IPS-18a (cell line): Measurements from ENCODE around the gene PFN3.
"Not testable (repeated sequence)": the region's sequence is repeated elsewhere in the genome, so short reads cannot be mapped to it uniquely, and the experiment has no call there.

Experiments
- H3K27ac ChIP-seq: one replicate; pipeline ENCODE4 v1.5.1; 2013; ENCODE audit warnings: low read length
- H3K27me3 ChIP-seq: one replicate; pipeline ENCODE4 v1.6.1; 2013; ENCODE audit warnings: mild to moderate bottlenecking, low read length; ENCODE audit not compliant: control insufficient read depth, insufficient read depth
- H3K36me3 ChIP-seq: one replicate; pipeline ENCODE4 v1.6.1; 2013; ENCODE audit warnings: low read depth, low read length; ENCODE audit not compliant: control insufficient read depth
- H3K4me1 ChIP-seq: one replicate; pipeline ENCODE4 v1.6.1; 2013; ENCODE audit warnings: low read depth, low read length; ENCODE audit not compliant: control insufficient read depth
- H3K4me3 ChIP-seq: one replicate; pipeline ENCODE4 v1.5.1; 2013; ENCODE audit warnings: low read length
- H3K9ac ChIP-seq: one replicate; pipeline ENCODE4 v1.6.1; 2013; ENCODE audit warnings: mild to moderate bottlenecking, low read length, moderate library complexity
- H3K9me3 ChIP-seq: one replicate; pipeline ENCODE4 v1.6.1; 2013; ENCODE audit warnings: low read depth, low read length; ENCODE audit not compliant: control insufficient read depth

Gene PFN3

GRCh38 chr5:177384134-177384533 is 16.3 kb downstream of the PFN3 start, which contains the start of gene SLC34A1:
Gene SLC34A1 (plus strand): TSS chr5:177384434. CDS start chr5:177385742, 1,308 bp downstream.
- Histone ChIP-seq H3K9me3 (no peaks in the 10 kb centered on the region), H3K36me3 (no peaks in the 10 kb centered on the region), H3K4me3 (no peak within 1 kb of the TSS), H3K27me3 (peaks cover 5% of the 10 kb centered on the region), H3K4me1 (no peaks in the 10 kb centered on the region), H3K27ac (no peak within 1 kb of the TSS), H3K9ac (no peak within 1 kb of the TSS)

- no peak overlapping the region for H3K9ac ChIP-seq
Measured at GRCh38 chr5:177383181-177383580, 17.3 kb downstream of the PFN3 start.

DNA sequence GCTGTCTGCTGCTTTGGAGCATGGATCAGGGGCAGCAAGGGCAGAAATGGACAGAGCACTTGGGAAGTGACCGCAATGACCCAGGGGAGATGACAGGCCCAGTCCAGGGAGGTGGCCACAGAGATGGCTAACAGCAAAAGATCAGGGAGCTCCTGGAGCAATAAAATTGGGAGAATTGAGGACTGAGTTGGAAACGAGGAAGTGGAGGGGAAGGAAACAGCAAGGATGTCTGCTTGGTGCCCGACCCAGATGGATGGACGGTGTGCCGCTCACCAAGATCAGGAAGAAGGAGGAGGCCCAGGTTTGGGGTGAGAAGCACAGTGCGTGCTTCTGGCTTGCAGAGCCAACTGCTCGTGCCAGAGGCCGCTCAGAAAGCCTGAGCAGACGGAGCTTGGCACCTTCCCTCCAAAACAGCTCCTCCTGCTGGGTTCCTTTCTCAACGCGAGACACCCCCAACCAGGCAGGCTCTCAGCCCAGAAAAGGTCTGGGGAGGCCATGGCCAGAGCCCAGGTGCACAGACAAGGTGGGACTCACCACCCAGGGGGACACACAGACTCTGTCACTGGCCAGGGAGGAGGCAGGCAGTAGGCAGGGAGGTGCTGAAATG is 17.9 kb downstream of the PFN3 start:
- Histone ChIP-seq H3K36me3 (no peaks in the 10 kb centered on the region), H3K9ac (no peak overlapping the region), H3K4me3 (no peak overlapping the region), H3K9me3 (no peaks in the 10 kb centered on the region), H3K4me1 (peaks cover 3% of the 10 kb centered on the region), H3K27ac (no peak overlapping the region), H3K27me3 (no peaks in the 10 kb centered on the region)

More at GRCh38 chr5:177383181-177383580, 17.3 kb downstream of the PFN3 start:
- H3K4me3 ChIP-seq, result no peak overlapping the region
- H3K27ac ChIP-seq, result no peak overlapping the region
- no peaks in the 10 kb centered on the region for H3K4me1 ChIP-seq
- H3K36me3 ChIP-seq, result no peaks in the 10 kb centered on the region
- no peaks in the 10 kb centered on the region for H3K27me3 ChIP-seq
- no peaks in the 10 kb centered on the region for H3K9me3 ChIP-seq

- no peak overlapping the region for H3K9ac ChIP-seq
- no peak overlapping the region for H3K27ac ChIP-seq
- H3K27me3 ChIP-seq, result no peaks in the 10 kb centered on the region
- no peak overlapping the region for H3K4me3 ChIP-seq
- peaks cover 3% of the 10 kb centered on the region for H3K4me1 ChIP-seq
- H3K36me3 ChIP-seq, result no peaks in the 10 kb centered on the region
- H3K9me3 ChIP-seq, result no peaks in the 10 kb centered on the region
Measured at GRCh38 chr5:177380805-177381126, 19.7 kb downstream of the PFN3 start.

DNA sequence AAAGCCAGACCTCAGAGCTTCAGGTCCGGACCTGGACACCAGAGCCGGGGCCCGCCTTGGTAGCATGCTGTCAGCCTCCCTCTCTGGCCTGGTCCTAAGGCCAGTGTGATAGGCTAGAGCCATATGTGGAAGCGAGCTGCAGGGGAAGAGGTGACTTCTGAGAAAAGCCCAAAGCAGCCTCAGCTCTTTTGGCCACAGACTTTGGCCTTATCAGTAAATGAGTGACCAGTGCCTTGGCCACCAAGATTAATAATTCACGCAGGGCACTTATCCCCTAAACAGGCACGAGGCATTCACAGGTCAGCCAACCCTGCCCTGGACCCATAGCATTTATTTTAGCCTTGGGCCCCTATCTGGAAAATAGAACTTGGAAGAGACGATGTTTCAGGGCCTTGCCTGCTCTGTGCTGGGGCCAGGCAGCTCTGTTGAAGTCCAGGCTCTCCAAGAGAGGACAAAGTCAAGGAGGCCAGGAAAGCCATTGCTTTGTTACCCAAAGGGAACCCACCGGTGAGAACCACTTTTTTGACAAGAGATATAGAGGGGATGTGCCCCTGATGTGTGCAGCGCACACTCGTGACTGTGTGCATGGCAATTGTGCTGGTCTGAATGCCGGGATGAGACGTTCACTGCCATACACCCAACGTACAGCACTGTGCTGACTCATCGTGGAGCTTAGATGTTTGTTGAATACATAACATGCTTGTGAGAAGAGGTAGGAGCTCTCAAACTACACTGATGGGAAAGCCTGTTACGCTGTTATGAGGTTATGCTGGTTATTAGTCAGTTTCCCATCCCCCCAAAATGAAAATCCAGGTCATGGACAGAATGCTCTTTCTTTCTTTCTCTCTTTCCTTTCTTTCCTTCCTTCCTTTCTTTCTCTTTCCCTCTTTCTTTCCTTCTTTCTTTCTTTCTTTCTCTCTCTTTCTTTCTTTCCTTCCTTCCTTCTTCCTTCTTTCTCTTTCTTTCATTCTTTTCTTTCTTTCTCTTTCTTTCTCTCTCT is 21.3 kb downstream of the PFN3 start:
- Histone ChIP-seq H3K27me3 (no peaks in the 10 kb centered on the region), H3K27ac (no peak overlapping the region), H3K9me3 (no peaks in the 10 kb centered on the region), H3K9ac (no peak overlapping the region), H3K4me1 (peaks cover 5% of the 10 kb centered on the region), H3K4me3 (no peak overlapping the region), H3K36me3 (no peaks in the 10 kb centered on the region)

GRCh38 chr5:177377851-177378776 is 22.3 kb downstream of the PFN3 start:
- H3K9ac ChIP-seq, result no peak overlapping the region
- H3K27ac ChIP-seq, result no peak overlapping the region
- no peaks in the 10 kb centered on the region for H3K36me3 ChIP-seq
- no peak overlapping the region for H3K4me3 ChIP-seq
- H3K4me1 ChIP-seq, result peaks cover 12% of the 10 kb centered on the region
- H3K27me3 ChIP-seq, result no peaks in the 10 kb centered on the region
- H3K9me3 ChIP-seq, result no peaks in the 10 kb centered on the region

- Histone ChIP-seq H3K4me1 (peaks cover 15% of the 10 kb centered on the region), H3K36me3 (no peaks in the 10 kb centered on the region), H3K27ac (no peak overlapping the region), H3K27me3 (no peaks in the 10 kb centered on the region), H3K9ac (no peak overlapping the region), H3K9me3 (no peaks in the 10 kb centered on the region), H3K4me3 (no peak overlapping the region)
Measured at GRCh38 chr5:177376107-177376506, 24.4 kb downstream of the PFN3 start.

- H3K27ac ChIP-seq, H3K27me3 ChIP-seq, H3K9me3 ChIP-seq, H3K9ac ChIP-seq, H3K36me3 ChIP-seq, H3K4me3 ChIP-seq: not testable (repeated sequence)
- peaks cover 15% of the 10 kb centered on the region for H3K4me1 ChIP-seq
Measured at GRCh38 chr5:177375516-177375915, 24.9 kb downstream of the PFN3 start.

GRCh38 chr5:177374211-177374610 is 26.2 kb downstream of the PFN3 start:
- no peak overlapping the region for H3K9ac ChIP-seq
- no peaks in the 10 kb centered on the region for H3K36me3 ChIP-seq
- H3K4me1 ChIP-seq, result peaks cover 20% of the 10 kb centered on the region
- no peak overlapping the region for H3K27ac ChIP-seq
- H3K27me3 ChIP-seq, result no peaks in the 10 kb centered on the region
- H3K4me3 ChIP-seq, result no peak overlapping the region
- no peaks in the 10 kb centered on the region for H3K9me3 ChIP-seq

DNA sequence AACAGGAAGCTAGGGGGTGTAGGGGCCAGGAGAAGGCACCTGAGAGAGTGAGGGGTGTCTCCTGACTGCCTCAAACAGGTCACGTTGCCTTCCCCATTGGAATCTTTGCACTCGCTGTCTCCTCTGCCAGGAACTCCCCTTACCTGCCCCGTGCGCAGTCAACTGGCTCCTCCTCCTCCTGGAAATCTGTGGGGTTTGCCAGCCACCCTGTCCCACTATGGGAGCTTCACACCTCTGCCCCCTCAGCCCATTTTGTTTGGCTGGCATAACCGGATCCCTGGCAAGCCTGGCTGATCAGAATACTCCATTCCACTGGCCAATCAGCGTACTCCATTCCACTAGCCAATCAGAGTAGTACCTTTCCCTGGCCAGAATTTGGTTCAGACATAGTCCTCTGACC is 26.7 kb downstream of the PFN3 start:
- Histone ChIP-seq H3K36me3 (no peaks in the 10 kb centered on the region), H3K4me1 (peaks cover 20% of the 10 kb centered on the region), H3K27ac (no peak overlapping the region), H3K4me3 (no peak overlapping the region), H3K9ac (no peak overlapping the region), H3K27me3 (no peaks in the 10 kb centered on the region), H3K9me3 (no peaks in the 10 kb centered on the region)

DNA sequence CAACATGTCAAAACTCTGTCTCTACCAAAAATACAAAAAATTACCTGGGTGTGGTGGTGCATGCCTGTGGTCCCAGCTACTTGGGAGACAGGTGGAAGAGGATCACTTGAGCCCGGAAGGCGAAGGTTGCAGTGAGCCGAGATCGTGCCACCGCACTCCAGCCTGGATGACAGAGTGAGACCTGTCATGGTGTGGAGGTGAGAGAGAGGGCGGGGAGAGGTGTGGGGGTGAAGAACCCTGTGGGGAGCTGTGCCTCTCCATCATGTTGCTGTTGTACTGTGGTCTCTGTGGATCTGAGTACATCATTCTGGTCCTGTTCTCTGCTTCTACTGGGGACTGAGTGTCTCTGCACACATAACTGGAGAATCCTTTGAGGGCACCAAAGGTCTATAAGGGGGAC is 27.6 kb downstream of the PFN3 start:
- Histone ChIP-seq H3K4me1 (peaks cover 20% of the 10 kb centered on the region), H3K9me3 (no peaks in the 10 kb centered on the region), H3K36me3 (no peaks in the 10 kb centered on the region), H3K4me3 (no peak overlapping the region), H3K27ac (no peak overlapping the region), H3K27me3 (peaks cover 8% of the 10 kb centered on the region), H3K9ac (no peak overlapping the region)
